GM21423 (cell line): ENCODE results near the gene ORAI1.
"Not testable (repeated sequence)": the region's sequence is repeated elsewhere in the genome, so short reads cannot be mapped to it uniquely, and the experiment has no call there.

ENCODE experiments used
- ATAC-seq: cut with Tn5 transposase; IDR thresholded peaks from one replicate; pipeline ENCODE4 v1.9.1; 2021; ENCODE audit warnings: mild to moderate bottlenecking, moderate library complexity; ENCODE audit not compliant: unreplicated experiment

The ORAI1 gene

GRCh38 chr12:121626087-121626852 lies at the start of gene ORAI1:
TSS of gene ORAI1 (plus strand) at chr12:121626530.
- ATAC-seq = peak; percentile 58

GRCh38 chr12:121576851-121577391 lies 49.4 kb upstream of the ORAI1 start:
- ATAC-seq = no peak

- ATAC-seq = no peak
Measured at GRCh38 chr12:121577443-121578180, 48.7 kb upstream of the ORAI1 start.

GRCh38 chr12:121578230-121579189 lies 47.8 kb upstream of the ORAI1 start:
- no peak for ATAC-seq

GRCh38 chr12:121579190-121579791 lies 47.0 kb upstream of the ORAI1 start:
- ATAC-seq = no peak

GRCh38 chr12:121579981-121580868 lies 46.1 kb upstream of the ORAI1 start:
- ATAC-seq = peak; percentile 46

GRCh38 chr12:121580959-121581685 lies 45.2 kb upstream of the ORAI1 start, which contains the start of gene KDM2B:
TSS of gene KDM2B (minus strand) at chr12:121581023. CDS start at chr12:121580911, 112 bp downstream.
- ATAC-seq = no peak

- no peak for ATAC-seq
Measured at GRCh38 chr12:121581686-121582429, 44.5 kb upstream of the ORAI1 start.

GRCh38 chr12:121582583-121583333 lies 43.6 kb upstream of the ORAI1 start:
- ATAC-seq = no peak

GRCh38 chr12:121583334-121583661 lies 43.0 kb upstream of the ORAI1 start:
- not testable (repeated sequence) for ATAC-seq

- ATAC-seq = not testable (repeated sequence)
Measured at GRCh38 chr12:121584885-121585284, 41.4 kb upstream of the ORAI1 start.

GRCh38 chr12:121590476-121591143 lies 35.7 kb upstream of the ORAI1 start:
- ATAC-seq = peak; percentile 69

GRCh38 chr12:121592320-121592719 lies 34.0 kb upstream of the ORAI1 start:
- no peak for ATAC-seq

GRCh38 chr12:121595520-121595919 lies 30.8 kb upstream of the ORAI1 start:
- no peak for ATAC-seq

- ATAC-seq = no peak
Measured at GRCh38 chr12:121596526-121596925, 29.8 kb upstream of the ORAI1 start.

GRCh38 chr12:121600702-121601336 lies 25.5 kb upstream of the ORAI1 start:
- no peak for ATAC-seq
